Erythroblast (primary cell): ENCODE measurements around the gene PDE10A.
"Not testable (repeated sequence)": the region's sequence is repeated elsewhere in the genome, so short reads cannot be mapped to it uniquely, and the experiment has no call there.

Experiments
- GATA1 ChIP-seq: IDR thresholded peaks from 2 replicates; pipeline ENCODE4 v1.6.1; 2011; ENCODE audit warnings: low read depth, mild to moderate bottlenecking, control low read depth, low read length, moderate library complexity
- POLR2A ChIP-seq: IDR thresholded peaks from 2 replicates; pipeline ENCODE4 v1.6.1; 2011; ENCODE audit warnings: mild to moderate bottlenecking, low read length

- not testable (repeated sequence) for TF ChIP-seq POLR2A, GATA1
Observed at GRCh38 chr6:165618891-165619290, 44.1 kb downstream of the PDE10A start.
